GM23248 (cell line): Measurements from ENCODE around the gene SPRED3.

Experiments used
- EZH2 ChIP-seq: fragments of 200-600 bp; sonication (generic); IDR thresholded peaks from 2 replicates; pipeline ENCODE4 v1.6.1; 2018; ENCODE audit warnings: antibody characterized with exemption, mild to moderate bottlenecking; ENCODE audit not compliant: insufficient read depth, poor library complexity, severe bottlenecking
- EZH2phosphoT487 ChIP-seq: fragments of 200-600 bp; sonication (generic); IDR thresholded peaks from 2 replicates; pipeline ENCODE4 v1.6.1; 2018; ENCODE audit warnings: antibody characterized with exemption, moderate library complexity, mild to moderate bottlenecking, low read depth; ENCODE audit not compliant: insufficient read depth

GRCh38 chr19:38437295-38437694 lies 48.8 kb downstream of the SPRED3 start:
- TF ChIP-seq EZH2 (no peak), EZH2phosphoT487 (no peak)
